ENCODE results near the gene FAM83F.

FAM83F gene

DNA sequence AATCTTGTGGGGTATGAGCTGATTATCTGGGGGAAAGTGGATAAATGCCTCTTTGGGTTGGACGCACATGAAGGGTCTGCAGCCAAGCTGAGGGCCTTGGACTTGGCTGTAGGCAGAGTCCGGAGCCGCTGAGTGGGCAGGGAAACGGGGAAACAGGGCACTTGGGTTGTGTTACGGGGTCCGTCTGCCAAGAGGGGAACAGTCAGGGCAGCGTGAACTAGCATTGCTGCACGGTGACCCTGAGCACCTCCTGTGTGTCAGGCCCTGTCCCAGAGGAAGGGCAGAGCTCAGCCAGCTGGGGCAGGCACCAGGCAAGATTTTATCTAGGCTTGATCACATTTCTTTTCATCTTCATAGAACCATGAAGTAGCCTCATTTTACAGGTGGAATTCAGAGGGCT lies 11.9 kb downstream of the FAM83F start:
- 96% methylated on average over 8 of the region's 8 CpGs for WGBS (ENCODE audit: insufficient coverage)
- H3K9me3 ChIP-seq (ENCODE audit: control extremely low read depth in 1 of 5, control insufficient read depth in 4 of 5, insufficient read depth in 2 of 5, low read depth in 1 of 5, low read length in 4 of 5): no peaks in the 10 kb centered on the region
- H3K27me3 ChIP-seq (replicated peaks in 2 of 5; ENCODE audit: control insufficient read depth in 4 of 5, insufficient read depth in 5 of 5, low read length in 4 of 5): peaks cover 0 to 83% (median 35%) of the 10 kb centered on the region in 5 experiments
- ChIA-PET POLR2A (no interaction called here), CTCF (no interaction called here)
- no peaks in the 10 kb centered on the region for H3K36me3 ChIP-seq (ENCODE audit: control insufficient read depth in 4 of 4, insufficient read depth in 4 of 4, low read length in 3 of 4)
- no peaks in the 10 kb centered on the region for H3K4me1 ChIP-seq (ENCODE audit: control extremely low read depth in 1 of 4, control insufficient read depth in 4 of 4, insufficient read depth in 4 of 4, low read length in 3 of 4)
- no peak overlapping the region for H3K4me3 ChIP-seq (ENCODE audit: control insufficient read depth in 1 of 7, extremely low read depth in 1 of 7, insufficient read depth in 4 of 7, low read depth in 2 of 7, low read length in 6 of 7)
- no peak for DNase-seq
- no peak overlapping the region for H3K27ac ChIP-seq (ENCODE audit: insufficient read depth in 1 of 2, low read depth in 1 of 2, low read length in 2 of 2, poor library complexity in 1 of 2, severe bottlenecking in 2 of 2)

DNA sequence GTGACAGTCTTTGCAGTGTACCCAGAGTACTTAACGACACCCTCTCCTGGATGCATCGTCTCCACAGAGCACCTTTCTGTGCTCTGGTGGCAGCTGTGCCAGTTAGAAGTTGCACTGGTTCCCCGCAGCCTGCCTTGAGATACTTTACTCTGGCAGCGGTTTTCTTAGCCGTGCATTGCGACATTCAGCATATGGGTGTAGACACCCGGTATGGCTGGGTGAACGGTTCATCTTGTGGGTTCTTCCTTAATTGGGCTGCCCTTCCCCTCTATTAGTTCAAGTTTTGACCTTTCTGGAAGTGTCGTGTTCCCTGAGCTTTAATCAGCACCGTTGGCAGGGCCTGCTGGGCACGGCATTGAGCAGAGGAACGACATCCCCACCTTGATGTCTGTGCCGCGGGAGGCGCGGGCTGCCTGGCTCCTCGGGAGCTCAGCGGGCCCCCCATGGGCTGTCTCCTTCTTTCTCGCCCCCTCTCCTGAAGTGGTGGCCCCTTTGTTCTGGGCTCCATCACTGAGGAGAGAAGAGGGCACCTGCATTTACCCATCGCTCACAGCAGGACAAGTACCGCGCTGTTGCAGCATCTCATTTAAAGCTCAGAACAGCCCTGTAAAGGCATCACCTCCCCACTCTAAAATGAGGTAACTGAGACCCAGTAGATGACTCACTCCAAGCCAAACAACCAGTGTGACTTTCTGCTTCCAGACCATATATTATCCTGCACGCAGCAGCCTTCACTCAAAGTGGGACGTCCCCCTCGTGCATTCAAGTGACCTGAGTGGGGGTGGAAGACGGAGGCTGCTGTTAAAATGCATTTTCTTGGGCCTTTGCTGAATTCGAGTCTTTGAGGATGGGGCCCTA lies 13.3 kb downstream of the FAM83F start:
- POLR2A ChIA-PET: no interaction called here
- 82% methylated on average over 20 of the region's 27 CpGs for WGBS (ENCODE audit: insufficient coverage)
- H3K4me1 ChIP-seq (ENCODE audit: control extremely low read depth in 1 of 4, control insufficient read depth in 4 of 4, insufficient read depth in 4 of 4, low read length in 3 of 4): no peaks in the 10 kb centered on the region

GRCh38 chr22:40008726-40009291 lies 14.1 kb downstream of the FAM83F start:
- no peak for DNase-seq
- peaks cover 0 to 69% (median 25%) of the 10 kb centered on the region in 5 experiments for H3K27me3 ChIP-seq (replicated peaks in 2 of 5; ENCODE audit: control insufficient read depth in 4 of 5, insufficient read depth in 5 of 5, low read length in 4 of 5)
- ChIA-PET POLR2A (interaction anchor here (1.1 to 1.6 kb wide), 2 partner anchors 15 to 16 kb away, joined by 4 read pairs; no protein-coding TSS in a partner anchor), CTCF (interaction anchor here (1.2 to 3.7 kb wide), 4 partner anchors 8 to 26 kb away, joined by 3 to 19 read pairs (median 4); no protein-coding TSS in a partner anchor)
- H3K9me3 ChIP-seq (ENCODE audit: control extremely low read depth in 1 of 5, control insufficient read depth in 4 of 5, insufficient read depth in 2 of 5, low read depth in 1 of 5, low read length in 4 of 5): no peaks in the 10 kb centered on the region
- H3K4me1 ChIP-seq (ENCODE audit: control extremely low read depth in 1 of 4, control insufficient read depth in 4 of 4, insufficient read depth in 4 of 4, low read length in 3 of 4): no peaks in the 10 kb centered on the region
- H3K4me3 ChIP-seq (ENCODE audit: control insufficient read depth in 1 of 7, extremely low read depth in 1 of 7, insufficient read depth in 4 of 7, low read depth in 2 of 7, low read length in 6 of 7): no peak overlapping the region
- no peaks in the 10 kb centered on the region for H3K36me3 ChIP-seq (ENCODE audit: control insufficient read depth in 4 of 4, insufficient read depth in 4 of 4, low read length in 3 of 4)
- H3K27ac ChIP-seq (ENCODE audit: insufficient read depth in 1 of 2, low read depth in 1 of 2, low read length in 2 of 2, poor library complexity in 1 of 2, severe bottlenecking in 2 of 2): no peak overlapping the region
- WGBS (ENCODE audit: insufficient coverage): 82% methylated on average over 3 of the region's 10 CpGs

More for the DNA sequence above, 13.3 kb downstream of the FAM83F start:
- peaks cover 0 to 74% (median 23%) of the 10 kb centered on the region in 5 experiments for H3K27me3 ChIP-seq (replicated peaks in 2 of 5; ENCODE audit: control insufficient read depth in 4 of 5, insufficient read depth in 5 of 5, low read length in 4 of 5)
- peak in 1 of 3 donors; percentile 34 for DNase-seq
- CTCF ChIA-PET: interaction anchor here (1.2 to 3.7 kb wide), 2 partner anchors 14 to 17 kb away, joined by 3 to 19 read pairs; no protein-coding TSS in a partner anchor
- no peaks in the 10 kb centered on the region for H3K36me3 ChIP-seq (ENCODE audit: control insufficient read depth in 4 of 4, insufficient read depth in 4 of 4, low read length in 3 of 4)
- no peak overlapping the region for H3K27ac ChIP-seq (ENCODE audit: insufficient read depth in 1 of 2, low read depth in 1 of 2, low read length in 2 of 2, poor library complexity in 1 of 2, severe bottlenecking in 2 of 2)
- H3K9me3 ChIP-seq (ENCODE audit: control extremely low read depth in 1 of 5, control insufficient read depth in 4 of 5, insufficient read depth in 2 of 5, low read depth in 1 of 5, low read length in 4 of 5): no peaks in the 10 kb centered on the region
- no peak overlapping the region for H3K4me3 ChIP-seq (ENCODE audit: control insufficient read depth in 1 of 7, extremely low read depth in 1 of 7, insufficient read depth in 4 of 7, low read depth in 2 of 7, low read length in 6 of 7)

- Histone ChIP-seq H3K4me1 (ENCODE audit: control extremely low read depth in 1 of 4, control insufficient read depth in 4 of 4, insufficient read depth in 4 of 4, low read length in 3 of 4) (no peaks in the 10 kb centered on the region), H3K9me3 (ENCODE audit: control extremely low read depth in 1 of 5, control insufficient read depth in 4 of 5, insufficient read depth in 2 of 5, low read depth in 1 of 5, low read length in 4 of 5) (no peaks in the 10 kb centered on the region), H3K4me3 (ENCODE audit: control insufficient read depth in 1 of 7, extremely low read depth in 1 of 7, insufficient read depth in 4 of 7, low read depth in 2 of 7, low read length in 6 of 7) (no peak overlapping the region), H3K27ac (ENCODE audit: insufficient read depth in 1 of 2, low read depth in 1 of 2, low read length in 2 of 2, poor library complexity in 1 of 2, severe bottlenecking in 2 of 2) (no peak overlapping the region), H3K27me3 (replicated peaks in 2 of 5; ENCODE audit: control insufficient read depth in 4 of 5, insufficient read depth in 5 of 5, low read length in 4 of 5) (peaks cover 0 to 67% (median 25%) of the 10 kb centered on the region in 5 experiments), H3K36me3 (ENCODE audit: control insufficient read depth in 4 of 4, insufficient read depth in 4 of 4, low read length in 3 of 4) (no peaks in the 10 kb centered on the region)
- 28% methylated on average over 10 of the region's 11 CpGs for WGBS (ENCODE audit: insufficient coverage)
- POLR2A ChIA-PET: interaction anchor here (1.1 to 1.6 kb wide), 2 partner anchors 15 kb away, joined by 4 read pairs; no protein-coding TSS in a partner anchor
- DNase-seq: no peak
- CTCF ChIA-PET: interaction anchor here (1.2 to 3.7 kb wide), 4 partner anchors 9 to 26 kb away, joined by 3 to 19 read pairs (median 4); no protein-coding TSS in a partner anchor
These were observed 14.6 kb downstream of the FAM83F start for GRCh38 chr22:40009292-40009774.

- no peaks in the 10 kb centered on the region for H3K9me3 ChIP-seq (ENCODE audit: control extremely low read depth in 1 of 5, control insufficient read depth in 4 of 5, insufficient read depth in 2 of 5, low read depth in 1 of 5, low read length in 4 of 5)
- no peak overlapping the region for H3K4me3 ChIP-seq (ENCODE audit: control insufficient read depth in 1 of 7, extremely low read depth in 1 of 7, insufficient read depth in 4 of 7, low read depth in 2 of 7, low read length in 6 of 7)
- H3K36me3 ChIP-seq (ENCODE audit: control insufficient read depth in 4 of 4, insufficient read depth in 4 of 4, low read length in 3 of 4): no peaks in the 10 kb centered on the region
- ChIA-PET CTCF (interaction anchor here (1.2 to 3.7 kb wide), 4 partner anchors 10 to 25 kb away, joined by 3 to 19 read pairs (median 4); no protein-coding TSS in a partner anchor), POLR2A (interaction anchor here (1.1 to 1.6 kb wide), 2 partner anchors 15 to 16 kb away, joined by 4 read pairs; no protein-coding TSS in a partner anchor)
- no peak for DNase-seq
- H3K27me3 ChIP-seq (replicated peaks in 2 of 5; ENCODE audit: control insufficient read depth in 4 of 5, insufficient read depth in 5 of 5, low read length in 4 of 5): peaks cover 0 to 62% (median 26%) of the 10 kb centered on the region in 5 experiments
- no peaks in the 10 kb centered on the region for H3K4me1 ChIP-seq (ENCODE audit: control extremely low read depth in 1 of 4, control insufficient read depth in 4 of 4, insufficient read depth in 4 of 4, low read length in 3 of 4)
- WGBS (ENCODE audit: insufficient coverage): 43% methylated on average over 23 of the region's 24 CpGs
- H3K27ac ChIP-seq (ENCODE audit: insufficient read depth in 1 of 2, low read depth in 1 of 2, low read length in 2 of 2, poor library complexity in 1 of 2, severe bottlenecking in 2 of 2): no peak overlapping the region
These were observed 15.4 kb downstream of the FAM83F start for GRCh38 chr22:40009951-40010671.

- POLR2A ChIA-PET: interaction anchor here (0.6 to 1.6 kb wide), 2 partner anchors 17 to 115 kb away, joined by 4 read pairs; no protein-coding TSS in a partner anchor
- 100% methylated on average over 1 of the region's 6 CpGs for WGBS (ENCODE audit: insufficient coverage)
- Histone ChIP-seq H3K4me1 (ENCODE audit: control extremely low read depth in 1 of 4, control insufficient read depth in 4 of 4, insufficient read depth in 4 of 4, low read length in 3 of 4) (no peaks in the 10 kb centered on the region), H3K9me3 (ENCODE audit: control extremely low read depth in 1 of 5, control insufficient read depth in 4 of 5, insufficient read depth in 2 of 5, low read depth in 1 of 5, low read length in 4 of 5) (no peaks in the 10 kb centered on the region), H3K36me3 (ENCODE audit: control insufficient read depth in 4 of 4, insufficient read depth in 4 of 4, low read length in 3 of 4) (no peaks in the 10 kb centered on the region), H3K27me3 (replicated peaks in 2 of 5; ENCODE audit: control insufficient read depth in 4 of 5, insufficient read depth in 5 of 5, low read length in 4 of 5) (peaks cover 0 to 59% (median 25%) of the 10 kb centered on the region in 5 experiments), H3K27ac (ENCODE audit: insufficient read depth in 1 of 2, low read depth in 1 of 2, low read length in 2 of 2, poor library complexity in 1 of 2, severe bottlenecking in 2 of 2) (no peak overlapping the region), H3K4me3 (ENCODE audit: control insufficient read depth in 1 of 7, extremely low read depth in 1 of 7, insufficient read depth in 4 of 7, low read depth in 2 of 7, low read length in 6 of 7) (no peak overlapping the region)
- CTCF ChIA-PET: interaction anchor here (1.2 to 3.7 kb wide), 2 partner anchors 14 to 16 kb away, joined by 3 to 19 read pairs; no protein-coding TSS in a partner anchor
- DNase-seq: no peak
These were observed 16.0 kb downstream of the FAM83F start for GRCh38 chr22:40010746-40011145.

All from common myeloid progenitor, CD34-positive (primary cell).